Measurements from ENCODE around the gene SLC35B1. TPM values are rescaled to one million over a fixed set of nuclear protein-coding genes. Genes with fewer than 3 reads are reported as not detected.

Gene SLC35B1
- total RNA-seq (10 to 100 TPM; 42.1 to 83.0 (median 49.0) TPM), polyA plus RNA-seq (10 to 100 TPM; 23.4 to 28.5 TPM), total RNA-seq (26.1 reads per million, percentile 56 among the genes with 10 or more reads in this experiment)

GRCh38 chr17:49707608-49708514 is at the start of gene SLC35B1:
SLC35B1 (minus strand) TSS chr17:49707964; CDS start chr17:49707833, 131 bp downstream.
- Histone ChIP-seq H3K4me1 (ENCODE audit: control insufficient read depth in 2 of 2, insufficient read depth in 2 of 2, low read length in 2 of 2) (peaks cover 22 to 27% of the 10 kb centered on the region in 2 donors), H3K27ac (ENCODE audit: low read depth, low read length) (peak within 1 kb of the TSS; percentile 94), H3K27me3 (ENCODE audit: control insufficient read depth in 2 of 2, insufficient read depth in 2 of 2, low read length in 2 of 2) (no peaks in the 10 kb centered on the region), H3K36me3 (ENCODE audit: control insufficient read depth in 2 of 3, insufficient read depth in 3 of 3, low read length in 3 of 3) (peaks cover 19 to 64% (median 21%) of the 10 kb centered on the region in 3 experiments), H3K9me3 (ENCODE audit: control insufficient read depth in 2 of 3, low read length in 3 of 3) (no peaks in the 10 kb centered on the region), H3K4me3 (ENCODE audit: low read length) (peak within 1 kb of the TSS; percentile 96)
- Mint-ChIP-seq H3K27ac (peak within 1 kb of the TSS; percentile 89 to 99 (median 96)), H3K9me3 (no peaks in the 10 kb centered on the region), H3K27me3 (no peaks in the 10 kb centered on the region), H3K4me3 (peak within 1 kb of the TSS; percentile 91 to 97 (median 96)), H3K36me3 (peaks cover 5 to 32% (median 13%) of the 10 kb centered on the region in 5 donors), H3K4me1 (peaks cover 30 to 47% (median 42%) of the 10 kb centered on the region in 7 donors)
- CTCF ChIA-PET: interaction anchor here (0.6 to 3.5 kb wide), 23 partner anchors 8 to 575 kb away, joined by 3 to 25 read pairs (median 5); partner anchors contain the start of genes FAM117A and KAT7
- peak; percentile 89 to 99 (median 97) for DNase-seq
- POLR2A ChIA-PET: interaction anchor here (0.5 to 6.6 kb wide), 28 partner anchors 12 to 143 kb away, joined by 3 to 95 read pairs (median 6); partner anchors contain the start of genes FAM117A and KAT7
- intact Hi-C loops (cut with micrococcal nuclease): loop anchor here (1.0 to 5.0 kb wide), 11 partner anchors 12 to 293 kb away; partner anchors contain the start of genes FAM117A (in 2 of the 2), KAT7 (in 2 of the 2), SPOP (in 2 of the 2) and DLX3 (in 1 of the 2)
- ATAC-seq: peak; percentile 98

DNA sequence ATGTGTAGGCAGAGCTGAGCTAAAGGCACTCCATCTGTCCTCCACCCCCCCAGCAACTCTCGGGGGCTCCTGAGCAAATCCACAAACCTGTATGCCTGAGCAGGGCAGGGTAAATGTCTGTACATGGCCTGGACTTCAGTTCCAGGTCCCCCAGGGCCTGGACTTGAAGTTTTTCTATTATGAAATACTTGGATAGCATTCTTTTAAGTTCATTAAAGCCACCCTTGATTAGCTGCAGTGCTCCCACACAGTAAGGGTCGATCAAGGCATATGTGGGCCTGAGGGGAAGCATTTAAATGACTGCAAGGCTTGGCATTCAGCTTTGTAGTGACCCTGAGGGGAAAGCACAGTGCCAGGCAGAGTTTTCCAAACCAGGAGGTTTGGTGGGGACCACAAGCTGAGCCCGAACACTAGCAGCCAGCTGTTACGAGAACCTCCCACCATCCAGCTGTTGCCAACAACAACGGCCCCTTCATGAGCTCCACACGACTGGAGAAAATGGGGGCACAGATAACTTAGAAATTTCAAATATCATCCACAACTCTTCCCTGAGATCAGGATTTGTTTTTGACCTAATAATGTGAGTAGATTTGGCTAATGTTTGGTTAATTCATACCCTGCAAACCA is 49.5 kb upstream of the SLC35B1 start:
- H3K4me3 Mint-ChIP-seq: peak overlapping the region in 9 of 10 donors; percentile 36 to 66 (median 49)
- ATAC-seq (no peak), DNase-seq (no peak)
- peaks cover 0 to 26% (median 12%) of the 10 kb centered on the region in 5 donors for H3K36me3 Mint-ChIP-seq
- intact Hi-C loops (cut with micrococcal nuclease): no loop called here
- Histone ChIP-seq H3K4me1 (ENCODE audit: control insufficient read depth in 2 of 2, insufficient read depth in 2 of 2, low read length in 2 of 2) (peaks cover 55 to 80% of the 10 kb centered on the region in 2 donors), H3K9me3 (ENCODE audit: control insufficient read depth in 2 of 3, low read length in 3 of 3) (no peaks in the 10 kb centered on the region), H3K27ac (ENCODE audit: low read depth, low read length) (peak overlapping the region; percentile 34), H3K36me3 (ENCODE audit: control insufficient read depth in 2 of 3, insufficient read depth in 3 of 3, low read length in 3 of 3) (peaks cover 0 to 15% (median 3%) of the 10 kb centered on the region in 3 experiments), H3K4me3 (ENCODE audit: low read length) (no peak overlapping the region), H3K27me3 (ENCODE audit: control insufficient read depth in 2 of 2, insufficient read depth in 2 of 2, low read length in 2 of 2) (no peaks in the 10 kb centered on the region)
- ChIA-PET POLR2A (interaction anchor here (0.9 to 12.2 kb wide), 7 partner anchors 7 to 49 kb away, joined by 3 to 318 read pairs (median 7); partner anchors contain the start of genes KAT7 and SLC35B1), CTCF (interaction anchor here (0.6 to 1.1 kb wide), 3 partner anchors 17 to 49 kb away, joined by 3 read pairs; no protein-coding TSS in a partner anchor)
- H3K27ac Mint-ChIP-seq: peak overlapping the region; percentile 33 to 93 (median 77)
- H3K4me1 Mint-ChIP-seq: peaks cover 62 to 92% (median 88%) of the 10 kb centered on the region in 7 donors
- H3K9me3 Mint-ChIP-seq: no peaks in the 10 kb centered on the region
- H3K27me3 Mint-ChIP-seq: no peaks in the 10 kb centered on the region

GRCh38 chr17:49756323-49757150 is 48.8 kb upstream of the SLC35B1 start:
- Histone ChIP-seq H3K36me3 (ENCODE audit: control insufficient read depth in 2 of 3, insufficient read depth in 3 of 3, low read length in 3 of 3) (peaks cover 0 to 15% (median 3%) of the 10 kb centered on the region in 3 experiments), H3K27me3 (ENCODE audit: control insufficient read depth in 2 of 2, insufficient read depth in 2 of 2, low read length in 2 of 2) (no peaks in the 10 kb centered on the region), H3K9me3 (ENCODE audit: control insufficient read depth in 2 of 3, low read length in 3 of 3) (no peaks in the 10 kb centered on the region), H3K27ac (ENCODE audit: low read depth, low read length) (peak overlapping the region; percentile 34), H3K4me1 (ENCODE audit: control insufficient read depth in 2 of 2, insufficient read depth in 2 of 2, low read length in 2 of 2) (peaks cover 48 to 76% of the 10 kb centered on the region in 2 donors), H3K4me3 (ENCODE audit: low read length) (no peak overlapping the region)
- POLR2A ChIA-PET: interaction anchor here (0.6 to 12.2 kb wide), 9 partner anchors 7 to 48 kb away, joined by 3 to 318 read pairs (median 6); partner anchors contain the start of genes KAT7 and SLC35B1
- Mint-ChIP-seq H3K4me1 (peaks cover 55 to 89% (median 84%) of the 10 kb centered on the region in 7 donors), H3K4me3 (peak overlapping the region in 9 of 10 donors; percentile 23 to 66 (median 51)), H3K9me3 (no peaks in the 10 kb centered on the region), H3K27ac (peak overlapping the region; percentile 33 to 93 (median 77)), H3K36me3 (peaks cover 0 to 26% (median 12%) of the 10 kb centered on the region in 5 donors), H3K27me3 (no peaks in the 10 kb centered on the region)
- CTCF ChIA-PET: interaction anchor here (0.6 to 1.1 kb wide), 4 partner anchors 10 to 48 kb away, joined by 3 to 4 read pairs (median 3); no protein-coding TSS in a partner anchor
- ATAC-seq (peak; percentile 51), DNase-seq (no peak)
- intact Hi-C loops (cut with micrococcal nuclease): no loop called here

- CTCF ChIA-PET: interaction anchor here (0.6 to 1.0 kb wide), 4 partner anchors 9 to 238 kb away, joined by 3 to 4 read pairs (median 4); no protein-coding TSS in a partner anchor
- Histone ChIP-seq H3K27ac (ENCODE audit: low read depth, low read length) (peak overlapping the region; percentile 34), H3K4me3 (ENCODE audit: low read length) (no peak overlapping the region), H3K27me3 (ENCODE audit: control insufficient read depth in 2 of 2, insufficient read depth in 2 of 2, low read length in 2 of 2) (no peaks in the 10 kb centered on the region), H3K36me3 (ENCODE audit: control insufficient read depth in 2 of 3, insufficient read depth in 3 of 3, low read length in 3 of 3) (peaks cover 0 to 15% (median 3%) of the 10 kb centered on the region in 3 experiments), H3K9me3 (ENCODE audit: control insufficient read depth in 2 of 3, low read length in 3 of 3) (no peaks in the 10 kb centered on the region), H3K4me1 (ENCODE audit: control insufficient read depth in 2 of 2, insufficient read depth in 2 of 2, low read length in 2 of 2) (peaks cover 42 to 71% of the 10 kb centered on the region in 2 donors)
- peaks cover 0 to 28% (median 12%) of the 10 kb centered on the region in 5 donors for H3K36me3 Mint-ChIP-seq
- no peak for DNase-seq
- ATAC-seq: no peak
- intact Hi-C loops (cut with micrococcal nuclease): no loop called here
- peak overlapping the region in 9 of 10 donors; percentile 16 to 69 (median 58) for H3K4me3 Mint-ChIP-seq
- H3K27me3 Mint-ChIP-seq: no peaks in the 10 kb centered on the region
- peaks cover 50 to 85% (median 78%) of the 10 kb centered on the region in 7 donors for H3K4me1 Mint-ChIP-seq
- POLR2A ChIA-PET: interaction anchor here (0.6 to 12.2 kb wide), 9 partner anchors 6 to 47 kb away, joined by 3 to 318 read pairs (median 5); partner anchors contain the start of genes FAM117A, KAT7 and SLC35B1
- H3K27ac Mint-ChIP-seq: peak overlapping the region; percentile 39 to 93 (median 77)
- no peaks in the 10 kb centered on the region for H3K9me3 Mint-ChIP-seq
Measured at GRCh38 chr17:49755663-49756283, 48.0 kb upstream of the SLC35B1 start.

GRCh38 chr17:49753959-49754391 is 46.2 kb upstream of the SLC35B1 start:
- no peaks in the 10 kb centered on the region for H3K27me3 Mint-ChIP-seq
- H3K4me3 Mint-ChIP-seq: peak overlapping the region in 5 of 10 donors; percentile 18 to 66 (median 49)
- Histone ChIP-seq H3K27me3 (ENCODE audit: control insufficient read depth in 2 of 2, insufficient read depth in 2 of 2, low read length in 2 of 2) (no peaks in the 10 kb centered on the region), H3K9me3 (ENCODE audit: control insufficient read depth in 2 of 3, low read length in 3 of 3) (no peaks in the 10 kb centered on the region), H3K36me3 (ENCODE audit: control insufficient read depth in 2 of 3, insufficient read depth in 3 of 3, low read length in 3 of 3) (peaks cover 0 to 12% (median 3%) of the 10 kb centered on the region in 3 experiments), H3K27ac (ENCODE audit: low read depth, low read length) (peak overlapping the region; percentile 38), H3K4me3 (ENCODE audit: low read length) (no peak overlapping the region), H3K4me1 (ENCODE audit: control insufficient read depth in 2 of 2, insufficient read depth in 2 of 2, low read length in 2 of 2) (peaks cover 47 to 67% of the 10 kb centered on the region in 2 donors)
- H3K9me3 Mint-ChIP-seq: no peaks in the 10 kb centered on the region
- ChIA-PET POLR2A (interaction anchor here (1.0 to 12.2 kb wide), 4 partner anchors 6 to 13 kb away, joined by 3 to 318 read pairs (median 140); partner anchors contain the start of gene FAM117A), CTCF (no interaction called here)
- H3K27ac Mint-ChIP-seq: peak overlapping the region in 8 of 9 donors; percentile 62 to 91 (median 84)
- H3K4me1 Mint-ChIP-seq: peaks cover 45 to 85% (median 74%) of the 10 kb centered on the region in 7 donors
- ATAC-seq: no peak
- H3K36me3 Mint-ChIP-seq: peaks cover 0 to 26% (median 17%) of the 10 kb centered on the region in 5 donors
- intact Hi-C loops (cut with micrococcal nuclease): no loop called here
- DNase-seq: no peak
